ENCODE measurements around the gene USP10.
"Not testable (repeated sequence)": the region's sequence is repeated elsewhere in the genome, so short reads cannot be mapped to it uniquely, and the experiment has no call there.

USP10 gene

GRCh38 chr16:84692451-84693214 is 7.2 kb upstream of the USP10 start:
- no peak overlapping the region for H3K4me3 ChIP-seq (ENCODE audit: low read depth, low read length)
- no peak for DNase-seq (ENCODE audit: low read depth)

GRCh38 chr16:84693869-84694268 is 5.9 kb upstream of the USP10 start:
- not testable (repeated sequence) for DNase-seq (ENCODE audit: low read depth); H3K4me3 ChIP-seq (ENCODE audit: low read depth, low read length)

- H3K4me3 ChIP-seq (ENCODE audit: low read depth, low read length), result no peak overlapping the region
- no peak for DNase-seq (ENCODE audit: low read depth)
Observed at GRCh38 chr16:84694980-84695379, 4.8 kb upstream of the USP10 start.

- H3K4me3 ChIP-seq (ENCODE audit: low read depth, low read length), result peak overlapping the region; percentile 75
- no peak for DNase-seq (ENCODE audit: low read depth)
Observed at GRCh38 chr16:84699147-84699711, 571 bp upstream of the USP10 start.

GRCh38 chr16:84700446-84701300 is 873 bp downstream of the USP10 start:
- DNase-seq (ENCODE audit: low read depth), result no peak
- H3K4me3 ChIP-seq (ENCODE audit: low read depth, low read length), result peak overlapping the region; percentile 75

- DNase-seq (ENCODE audit: low read depth), result no peak
- no peak overlapping the region for H3K4me3 ChIP-seq (ENCODE audit: low read depth, low read length)
Observed at GRCh38 chr16:84703681-84704080, 3.9 kb downstream of the USP10 start.

GRCh38 chr16:84704253-84704652 is 4.5 kb downstream of the USP10 start:
- no peak for DNase-seq (ENCODE audit: low read depth)

GRCh38 chr16:84706856-84707255 is 7.1 kb downstream of the USP10 start:
- DNase-seq (ENCODE audit: low read depth), result no peak
- no peak overlapping the region for H3K4me3 ChIP-seq (ENCODE audit: low read depth, low read length)

More at GRCh38 chr16:84704253-84704652, 4.5 kb downstream of the USP10 start:
- no peak overlapping the region for H3K4me3 ChIP-seq (ENCODE audit: low read depth, low read length)

- no peak for DNase-seq (ENCODE audit: low read depth)
Observed at GRCh38 chr16:84709609-84710008, 9.8 kb downstream of the USP10 start.

GRCh38 chr16:84710686-84711085 is 10.9 kb downstream of the USP10 start:
- H3K4me3 ChIP-seq (ENCODE audit: low read depth, low read length), result no peak overlapping the region
- no peak for DNase-seq (ENCODE audit: low read depth)

More at GRCh38 chr16:84709609-84710008, 9.8 kb downstream of the USP10 start:
- no peak overlapping the region for H3K4me3 ChIP-seq (ENCODE audit: low read depth, low read length)

GRCh38 chr16:84712138-84712671 is 12.4 kb downstream of the USP10 start:
- no peak for DNase-seq (ENCODE audit: low read depth)
- no peak overlapping the region for H3K4me3 ChIP-seq (ENCODE audit: low read depth, low read length)

- no peak overlapping the region for H3K4me3 ChIP-seq (ENCODE audit: low read depth, low read length)
- DNase-seq (ENCODE audit: low read depth), result no peak
Observed at GRCh38 chr16:84712801-84713775, 13.3 kb downstream of the USP10 start.

- H3K4me3 ChIP-seq (ENCODE audit: low read depth, low read length), result no peak overlapping the region
- no peak for DNase-seq (ENCODE audit: low read depth)
Observed at GRCh38 chr16:84714028-84714427, 14.2 kb downstream of the USP10 start.

- no peak for DNase-seq (ENCODE audit: low read depth)
- no peak overlapping the region for H3K4me3 ChIP-seq (ENCODE audit: low read depth, low read length)
Observed at GRCh38 chr16:84715424-84715823, 15.6 kb downstream of the USP10 start.

- no peak for DNase-seq (ENCODE audit: low read depth)
- H3K4me3 ChIP-seq (ENCODE audit: low read depth, low read length), result no peak overlapping the region
Observed at GRCh38 chr16:84715854-84716253, 16.1 kb downstream of the USP10 start.

- no peak for DNase-seq (ENCODE audit: low read depth)
- no peak overlapping the region for H3K4me3 ChIP-seq (ENCODE audit: low read depth, low read length)
Observed at GRCh38 chr16:84716740-84717139, 16.9 kb downstream of the USP10 start.

GRCh38 chr16:84717484-84717883 is 17.7 kb downstream of the USP10 start:
- no peak for DNase-seq (ENCODE audit: low read depth)
- H3K4me3 ChIP-seq (ENCODE audit: low read depth, low read length), result no peak overlapping the region

- H3K4me3 ChIP-seq (ENCODE audit: low read depth, low read length), result no peak overlapping the region
- DNase-seq (ENCODE audit: low read depth), result no peak
Observed at GRCh38 chr16:84720177-84720579, 20.4 kb downstream of the USP10 start.

GRCh38 chr16:84722068-84722467 is 22.3 kb downstream of the USP10 start:
- no peak overlapping the region for H3K4me3 ChIP-seq (ENCODE audit: low read depth, low read length)
- no peak for DNase-seq (ENCODE audit: low read depth)

Data from skeletal muscle cell (primary cell).